SU-DHL-6 (cell line): ENCODE measurements around the gene USP11.

Experiments
- H2AFZ ChIP-seq: fragments of 200-600 bp; sonication (generic); 2 replicates; pipeline ENCODE4 v1.6.1; 2014; ENCODE audit warnings: low read depth, mild to moderate bottlenecking, moderate library complexity, mixed read lengths, antibody characterized with exemption, low read length; ENCODE audit not compliant: severe bottlenecking
- H3F3A ChIP-seq: fragments of 200-600 bp; shearing (Covaris generic); 2 replicates; pipeline ENCODE4 v1.6.0; 2016; ENCODE audit warnings: antibody characterized with exemption, mild to moderate bottlenecking; ENCODE audit not compliant: insufficient read depth
- H3K27ac ChIP-seq: fragments of 200-600 bp; sonication (generic); 2 replicates; pipeline ENCODE4 v1.5.1; 2016; ENCODE audit warnings: low read depth, mild to moderate bottlenecking, low read length, moderate library complexity, mixed read lengths
- H3K27me3 ChIP-seq: fragments of 200-600 bp; sonication (generic), shearing (Covaris generic); 2 replicates; pipeline ENCODE4 v1.6.0; 2014; ENCODE audit warnings: mild to moderate bottlenecking, low read length
- H3K36me3 ChIP-seq: fragments of 200-600 bp; sonication (generic); 2 replicates; pipeline ENCODE4 v1.6.1; 2014; ENCODE audit warnings: mild to moderate bottlenecking, low read length, mixed read lengths
- H3K4me2 ChIP-seq: fragments of 300-600, 200-600 bp; shearing (Covaris generic), sonication (generic); 2 replicates; pipeline ENCODE4 v1.6.0; 2014; ENCODE audit warnings: low read length, low read depth, mild to moderate bottlenecking; ENCODE audit not compliant: poor library complexity, severe bottlenecking
- H3K4me3 ChIP-seq: fragments of 200-600 bp; sonication (generic); 2 replicates; pipeline ENCODE4 v1.5.1; 2014; ENCODE audit warnings: antibody characterized with exemption, low read length, mild to moderate bottlenecking, mixed read lengths; ENCODE audit not compliant: insufficient read depth, poor library complexity, severe bottlenecking
- H3K79me2 ChIP-seq: fragments of 200-600 bp; sonication (generic); 2 replicates; pipeline ENCODE4 v1.6.1; 2014; ENCODE audit warnings: mild to moderate bottlenecking, low read length, moderate library complexity; ENCODE audit not compliant: insufficient read depth
- H3K9ac ChIP-seq: fragments of 200-600 bp; sonication (generic); 2 replicates; pipeline ENCODE4 v1.7.0; 2014; ENCODE audit warnings: mild to moderate bottlenecking, low read length
- H3K9me2 ChIP-seq: fragments of 200-600 bp; sonication (generic); replicated peaks from 2 replicates; pipeline ENCODE4 v1.6.1; 2014; ENCODE audit warnings: low read length; ENCODE audit not compliant: insufficient read depth
- H3K9me3 ChIP-seq: fragments of 200-600 bp; sonication (generic); 2 replicates; pipeline ENCODE4 v1.6.1; 2014; ENCODE audit warnings: low read length, mixed read lengths; ENCODE audit not compliant: insufficient read depth
- H4K20me1 ChIP-seq: fragments of 200-600 bp; sonication (generic); 2 replicates; pipeline ENCODE4 v1.6.1; 2014; ENCODE audit warnings: low read depth, mild to moderate bottlenecking, antibody characterized with exemption, low read length, moderate library complexity, mixed read lengths
- EZH2phosphoT487 ChIP-seq: fragments of 200-600 bp; sonication (generic), shearing (Covaris generic); conservative IDR thresholded peaks from 2 replicates; pipeline ENCODE4 v1.6.1; 2018; ENCODE audit warnings: mild to moderate bottlenecking, antibody characterized with exemption, low read length, moderate library complexity, mixed read lengths
- TF ChIP-seq, protein P1 (sequence below): fragments of 200-600 bp; sonication (generic); IDR thresholded peaks from one replicate; pipeline ENCODE4 v1.5.1; 2017; ENCODE audit warnings: antibody characterized with exemption, mild to moderate bottlenecking, low read length, moderate library complexity; ENCODE audit not compliant: insufficient read depth, poor library complexity, severe bottlenecking

Gene USP11

GRCh38 chrX:47234583-47234982 lies 1.8 kb downstream of the USP11 start:
- H3K27ac ChIP-seq: peak overlapping the region; percentile 88; the same call in 1 of the 2 replicates
- TF ChIP-seq, protein P1, sequence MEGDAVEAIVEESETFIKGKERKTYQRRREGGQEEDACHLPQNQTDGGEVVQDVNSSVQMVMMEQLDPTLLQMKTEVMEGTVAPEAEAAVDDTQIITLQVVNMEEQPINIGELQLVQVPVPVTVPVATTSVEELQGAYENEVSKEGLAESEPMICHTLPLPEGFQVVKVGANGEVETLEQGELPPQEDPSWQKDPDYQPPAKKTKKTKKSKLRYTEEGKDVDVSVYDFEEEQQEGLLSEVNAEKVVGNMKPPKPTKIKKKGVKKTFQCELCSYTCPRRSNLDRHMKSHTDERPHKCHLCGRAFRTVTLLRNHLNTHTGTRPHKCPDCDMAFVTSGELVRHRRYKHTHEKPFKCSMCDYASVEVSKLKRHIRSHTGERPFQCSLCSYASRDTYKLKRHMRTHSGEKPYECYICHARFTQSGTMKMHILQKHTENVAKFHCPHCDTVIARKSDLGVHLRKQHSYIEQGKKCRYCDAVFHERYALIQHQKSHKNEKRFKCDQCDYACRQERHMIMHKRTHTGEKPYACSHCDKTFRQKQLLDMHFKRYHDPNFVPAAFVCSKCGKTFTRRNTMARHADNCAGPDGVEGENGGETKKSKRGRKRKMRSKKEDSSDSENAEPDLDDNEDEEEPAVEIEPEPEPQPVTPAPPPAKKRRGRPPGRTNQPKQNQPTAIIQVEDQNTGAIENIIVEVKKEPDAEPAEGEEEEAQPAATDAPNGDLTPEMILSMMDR: no peak
- no peak for TF ChIP-seq EZH2phosphoT487
- H3K4me2 ChIP-seq: peak overlapping the region; percentile 97
- no peaks in the 10 kb centered on the region for H3K27me3 ChIP-seq
- no peaks in the 10 kb centered on the region for H3K9me2 ChIP-seq
- H3K9me3 ChIP-seq: no peaks in the 10 kb centered on the region
- peaks cover 14% of the 10 kb centered on the region for H3F3A ChIP-seq
- H3K4me3 ChIP-seq: peak overlapping the region; percentile 84
- H3K79me2 ChIP-seq: peaks cover 42% of the 10 kb centered on the region
- no peaks in the 10 kb centered on the region for H3K36me3 ChIP-seq
- H3K9ac ChIP-seq: peak overlapping the region; percentile 73
- no peak overlapping the region for H2AFZ ChIP-seq
- H4K20me1 ChIP-seq: no peaks in the 10 kb centered on the region

DNA sequence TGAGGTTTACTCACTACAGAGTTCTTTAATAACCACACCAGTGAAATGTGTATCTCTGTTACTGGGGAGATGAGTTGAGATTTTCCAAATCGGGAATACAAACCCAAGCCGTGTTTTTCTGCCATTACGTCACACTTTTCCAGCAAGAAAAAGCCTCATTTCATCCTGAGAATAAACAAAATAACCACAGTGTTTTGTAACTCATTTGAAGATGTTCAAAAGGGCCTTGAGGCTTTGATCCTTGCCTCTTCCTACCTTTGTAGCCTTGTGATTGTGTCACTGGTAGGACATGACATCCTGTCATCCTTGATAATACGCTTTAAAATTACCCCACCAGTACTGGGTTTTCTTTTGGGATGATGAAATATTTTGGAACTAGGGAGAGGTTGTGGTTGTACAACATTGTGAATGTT lies 2.9 kb downstream of the USP11 start:
- Histone ChIP-seq H3K79me2 (peaks cover 42% of the 10 kb centered on the region), H3K9me2 (no peaks in the 10 kb centered on the region), H3K4me3 (no peak overlapping the region), H3K27ac (no peak overlapping the region), H3F3A (peaks cover 14% of the 10 kb centered on the region), H3K4me2 (no peak overlapping the region), H3K9me3 (no peaks in the 10 kb centered on the region), H3K27me3 (no peaks in the 10 kb centered on the region), H4K20me1 (no peaks in the 10 kb centered on the region), H2AFZ (no peak overlapping the region), H3K9ac (no peak overlapping the region), H3K36me3 (no peaks in the 10 kb centered on the region)
- no peak for TF ChIP-seq EZH2phosphoT487
- TF ChIP-seq, protein P1: no peak

DNA sequence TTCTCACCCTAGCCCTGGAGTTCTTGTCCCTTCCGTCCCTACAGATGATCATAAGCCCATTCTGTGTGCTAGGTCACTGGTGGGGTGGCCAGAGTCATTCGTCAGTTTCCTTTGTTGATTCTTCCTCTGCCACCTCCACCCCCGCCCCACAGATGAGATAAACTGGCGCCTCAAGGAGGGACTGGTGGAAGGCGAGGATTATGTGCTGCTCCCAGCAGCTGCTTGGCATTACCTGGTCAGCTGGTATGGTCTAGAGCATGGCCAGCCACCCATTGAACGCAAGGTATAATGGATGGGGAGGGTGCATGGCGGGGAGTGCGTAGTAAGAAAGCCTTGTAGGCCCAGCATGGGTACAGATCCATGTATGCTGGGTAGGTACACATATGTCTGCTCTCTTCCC lies 6.4 kb downstream of the USP11 start:
- no peak for TF ChIP-seq EZH2phosphoT487
- TF ChIP-seq, protein P1: no peak
- no peaks in the 10 kb centered on the region for H3F3A ChIP-seq
- H2AFZ ChIP-seq: no peak overlapping the region
- H3K79me2 ChIP-seq: peaks cover 38% of the 10 kb centered on the region
- H3K9me3 ChIP-seq: no peaks in the 10 kb centered on the region
- no peak overlapping the region for H3K4me2 ChIP-seq
- no peak overlapping the region for H3K27ac ChIP-seq
- no peak overlapping the region for H3K9ac ChIP-seq
- no peaks in the 10 kb centered on the region for H4K20me1 ChIP-seq
- H3K4me3 ChIP-seq: no peak overlapping the region
- no peaks in the 10 kb centered on the region for H3K9me2 ChIP-seq
- H3K27me3 ChIP-seq: no peaks in the 10 kb centered on the region
- no peaks in the 10 kb centered on the region for H3K36me3 ChIP-seq
